MCF 10A (cell line): ENCODE measurements around the gene PUS10. TPM values are rescaled to one million over a fixed set of nuclear protein-coding genes. Genes with fewer than 3 reads are reported as not detected.

ENCODE experiments used
- BruUV-seq: library from RNA; stranded (reverse); fragments of 400-500 nt; replicated peaks from 2 replicates; lab custom pipeline; 2021; lab: Mats Ljungman, UMichigan
- CTCF ChIA-PET: fragments of 300-600 bp; sonication (Branson Sonifier 250); formaldehyde crosslinking; extraction: SDS; loops from one replicate; lab custom pipeline; 2021; ENCODE audit warnings: antibody characterized with exemption, inconsistent platforms; lab: Yijun Ruan, JAX
- POLR2A ChIA-PET: fragments of 300-600, 350-650 bp; sonication (Branson Sonifier 250); formaldehyde crosslinking; extraction: SDS; loops from one replicate; lab custom pipeline; 2020; ENCODE audit warnings: antibody characterized with exemption, inconsistent platforms; lab: Yijun Ruan, JAX
- DNase-seq: peaks from one replicate; pipeline ENCODE4 v3.0.0-alpha.2; 2018; ENCODE audit not compliant: unreplicated experiment
- H3K27ac Mint-ChIP-seq: one replicate; pipeline ENCODE4 v1.8.0; 2022; ENCODE audit warnings: mild to moderate bottlenecking, low read depth, mixed read lengths; ENCODE audit not compliant: unreplicated experiment
- H3K27me3 Mint-ChIP-seq: one replicate; pipeline ENCODE4 v1.8.0; 2022; ENCODE audit warnings: mixed read lengths; ENCODE audit not compliant: insufficient read depth, unreplicated experiment
- H3K36me3 Mint-ChIP-seq: one replicate; pipeline ENCODE4 v1.8.0; 2022; ENCODE audit warnings: mild to moderate bottlenecking, moderate library complexity, mixed read lengths; ENCODE audit not compliant: insufficient read depth, unreplicated experiment
- H3K4me1 Mint-ChIP-seq: one replicate; pipeline ENCODE4 v1.8.0; 2022; ENCODE audit warnings: mixed read lengths; ENCODE audit not compliant: insufficient read depth, unreplicated experiment
- H3K4me3 Mint-ChIP-seq: one replicate; pipeline ENCODE4 v1.8.0; 2022; ENCODE audit warnings: mild to moderate bottlenecking, moderate library complexity, mixed read lengths; ENCODE audit not compliant: unreplicated experiment
- H3K9me3 Mint-ChIP-seq: one replicate; pipeline ENCODE4 v1.8.0; 2022; ENCODE audit warnings: mixed read lengths; ENCODE audit not compliant: unreplicated experiment
- intact Hi-C: fragments of 100-400 bp; cut with micrococcal nuclease; formaldehyde crosslinking; loops from 2 replicates; pipeline ENCODE4 v1.14.1; 2022
- total RNA-seq: library from RNA; stranded (reverse); gene quantifications from 2 replicates; pipeline ENCODE4 v1.2.3, GENCODE V29; 2022
- TF ChIP-seq, protein P1 (sequence below): fragments of 200-600 bp; IDR thresholded peaks from one replicate; pipeline ENCODE4 v1.8.0; 2022; ENCODE audit warnings: antibody characterized with exemption, mild to moderate bottlenecking; ENCODE audit not compliant: unreplicated experiment

Gene PUS10
- total RNA-seq, 1 experiment from 2014 or later: 5.0 TPM

DNA sequence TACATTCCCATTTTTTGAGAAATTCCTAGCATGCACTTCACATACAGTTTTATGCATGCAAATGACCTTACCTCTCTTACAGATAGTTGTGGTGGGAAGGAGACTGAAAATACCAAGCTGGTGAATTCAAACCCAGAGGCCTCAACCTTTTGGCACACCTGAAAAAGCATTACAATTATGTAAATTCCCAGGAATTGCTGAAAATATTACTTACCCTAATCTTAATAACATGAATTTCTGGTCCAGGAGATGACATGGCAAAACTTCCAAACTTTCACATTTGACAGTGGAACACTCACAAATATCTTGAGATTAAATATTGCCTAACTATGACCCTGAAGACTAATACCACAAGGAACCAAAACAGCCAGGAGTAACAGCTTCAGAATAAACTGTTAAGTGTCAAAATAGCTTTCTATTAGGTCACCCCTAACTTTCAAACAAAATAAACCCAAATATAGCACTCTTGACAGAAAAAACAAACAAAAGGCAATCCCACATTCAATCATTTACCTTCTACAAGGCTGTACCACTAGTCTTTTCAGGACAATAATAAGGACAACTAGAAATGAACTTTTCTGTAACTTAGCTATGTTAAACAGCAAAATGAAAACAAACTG lies 11.5 kb downstream of the PUS10 start:
- no peak for DNase-seq
- ChIA-PET CTCF (interaction anchor here (0.6 to 1.2 kb wide), 3 partner anchors 199 to 1787 kb away, joined by 3 to 4 read pairs (median 3); no protein-coding TSS in a partner anchor), POLR2A (interaction anchor here (0.6 to 3.1 kb wide), 9 partner anchors 10 to 233 kb away, joined by 3 to 36 read pairs (median 3); partner anchors contain the start of genes PEX13, PUS10 and REL)
- no peaks in the 10 kb centered on the region for H3K4me1 Mint-ChIP-seq
- no peak overlapping the region for H3K4me3 Mint-ChIP-seq
- intact Hi-C loops: no loop called here
- H3K27ac Mint-ChIP-seq: no peak overlapping the region
- no peaks in the 10 kb centered on the region for H3K36me3 Mint-ChIP-seq
- no TSS peak for BruUV-seq
- no peaks in the 10 kb centered on the region for H3K9me3 Mint-ChIP-seq
- TF ChIP-seq, protein P1, sequence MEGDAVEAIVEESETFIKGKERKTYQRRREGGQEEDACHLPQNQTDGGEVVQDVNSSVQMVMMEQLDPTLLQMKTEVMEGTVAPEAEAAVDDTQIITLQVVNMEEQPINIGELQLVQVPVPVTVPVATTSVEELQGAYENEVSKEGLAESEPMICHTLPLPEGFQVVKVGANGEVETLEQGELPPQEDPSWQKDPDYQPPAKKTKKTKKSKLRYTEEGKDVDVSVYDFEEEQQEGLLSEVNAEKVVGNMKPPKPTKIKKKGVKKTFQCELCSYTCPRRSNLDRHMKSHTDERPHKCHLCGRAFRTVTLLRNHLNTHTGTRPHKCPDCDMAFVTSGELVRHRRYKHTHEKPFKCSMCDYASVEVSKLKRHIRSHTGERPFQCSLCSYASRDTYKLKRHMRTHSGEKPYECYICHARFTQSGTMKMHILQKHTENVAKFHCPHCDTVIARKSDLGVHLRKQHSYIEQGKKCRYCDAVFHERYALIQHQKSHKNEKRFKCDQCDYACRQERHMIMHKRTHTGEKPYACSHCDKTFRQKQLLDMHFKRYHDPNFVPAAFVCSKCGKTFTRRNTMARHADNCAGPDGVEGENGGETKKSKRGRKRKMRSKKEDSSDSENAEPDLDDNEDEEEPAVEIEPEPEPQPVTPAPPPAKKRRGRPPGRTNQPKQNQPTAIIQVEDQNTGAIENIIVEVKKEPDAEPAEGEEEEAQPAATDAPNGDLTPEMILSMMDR: no peak
- no peaks in the 10 kb centered on the region for H3K27me3 Mint-ChIP-seq

DNA sequence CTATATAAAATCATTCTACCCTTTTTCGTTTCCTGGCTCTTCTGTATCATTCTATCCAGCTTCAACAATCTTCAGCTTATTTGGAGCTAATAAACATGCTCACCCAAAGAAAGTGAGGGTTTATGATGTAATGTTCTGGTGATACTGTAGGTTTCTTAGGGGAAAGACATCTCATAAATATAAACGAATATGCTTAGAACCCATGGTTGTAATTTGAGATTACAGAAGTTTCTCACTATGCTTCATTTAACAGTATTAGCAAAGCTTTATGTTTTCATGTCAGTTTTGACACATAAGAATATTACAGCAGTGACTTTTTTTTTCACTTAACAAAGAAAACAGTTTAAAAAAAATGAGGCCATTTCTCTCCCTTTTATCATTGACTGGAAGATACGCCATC lies 12.3 kb downstream of the PUS10 start:
- Mint-ChIP-seq H3K27ac (no peak overlapping the region), H3K9me3 (no peaks in the 10 kb centered on the region), H3K4me3 (no peak overlapping the region), H3K36me3 (no peaks in the 10 kb centered on the region), H3K27me3 (no peaks in the 10 kb centered on the region), H3K4me1 (no peaks in the 10 kb centered on the region)
- TF ChIP-seq, protein P1: no peak
- ChIA-PET CTCF (interaction anchor here (0.8 kb wide), 1 partner anchor 125 kb away, joined by 3 read pairs; the partner anchor contains the start of gene REL), POLR2A (interaction anchor here (0.7 to 3.1 kb wide), 6 partner anchors 11 to 653 kb away, joined by 3 to 36 read pairs (median 4); partner anchors contain the start of genes PEX13, PUS10 and REL)
- BruUV-seq: no TSS peak
- intact Hi-C loops: no loop called here
- no peak for DNase-seq

DNA sequence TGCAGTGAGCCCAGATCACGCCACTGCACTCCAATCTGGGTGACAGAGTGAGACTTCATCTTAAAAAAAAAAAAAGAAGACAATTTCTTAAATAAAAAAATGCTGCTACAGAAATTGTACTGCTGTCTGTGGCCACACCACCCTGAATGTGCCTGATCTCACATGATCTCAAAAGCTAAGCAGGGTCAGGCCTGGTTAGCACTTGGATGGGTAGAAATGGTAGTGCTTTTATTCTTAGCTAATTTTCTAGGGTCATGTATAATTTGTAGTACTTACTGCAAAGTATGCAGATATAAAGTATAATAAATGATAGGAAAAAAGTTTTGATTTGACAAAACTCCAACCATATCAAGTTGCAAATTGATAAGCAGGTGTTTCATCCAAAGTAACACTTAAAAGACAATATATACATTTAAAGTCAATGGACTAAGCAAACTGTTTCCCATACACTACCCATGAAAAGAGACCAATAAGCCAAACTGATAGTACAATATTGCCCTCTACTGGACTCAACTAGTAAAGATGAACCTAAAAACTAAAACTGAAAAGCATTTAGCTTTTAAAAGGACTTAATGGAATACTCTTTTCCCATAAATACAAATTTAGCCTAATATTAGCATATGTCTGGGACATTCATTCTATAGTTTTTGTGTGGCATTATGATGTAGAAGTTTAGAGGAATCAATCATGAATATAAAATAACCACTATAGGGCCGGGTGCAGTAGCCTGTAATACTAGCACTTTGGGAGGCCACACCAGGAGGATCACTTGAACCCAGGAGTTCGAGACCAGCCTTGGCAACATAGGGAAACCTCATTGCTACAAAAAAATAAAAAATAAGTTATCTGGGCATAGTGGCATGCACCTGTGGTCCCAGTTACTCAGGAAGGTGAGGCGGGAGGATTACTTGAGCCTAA lies 19.2 kb downstream of the PUS10 start:
- Mint-ChIP-seq H3K36me3 (no peaks in the 10 kb centered on the region), H3K27ac (no peak overlapping the region), H3K4me1 (no peaks in the 10 kb centered on the region), H3K9me3 (no peaks in the 10 kb centered on the region), H3K4me3 (no peak overlapping the region), H3K27me3 (no peaks in the 10 kb centered on the region)
- no TSS peak for BruUV-seq
- intact Hi-C loops: loop anchor here (1.0 to 5.0 kb wide), 4 partner anchors 82 to 292 kb away; partner anchors contain the start of gene REL
- peak; percentile 66 for DNase-seq
- POLR2A ChIA-PET: interaction anchor here (0.6 to 3.8 kb wide), 13 partner anchors 10 to 324 kb away, joined by 3 to 14 read pairs (median 3); partner anchors contain the start of gene PEX13
- CTCF ChIA-PET: interaction anchor here (0.5 to 3.4 kb wide), 46 partner anchors 9 to 632 kb away, joined by 3 to 24 read pairs (median 4); no protein-coding TSS in a partner anchor
- TF ChIP-seq, protein P1: peak; percentile 61
